Stimulated activated CD8-positive, alpha-beta memory T cell treated with anti-CD3 and anti-CD28 coated beads, Interleukin-7, amount 100 ng/mL, for 48 hours (primary cell): ENCODE measurements around the gene DDHD1.
"Not testable (repeated sequence)": the region's sequence is repeated elsewhere in the genome, so short reads cannot be mapped to it uniquely, and the experiment has no call there.

Source experiments
- DNase-seq, 2 donors: peaks; one replicate each; pipeline ENCODE4 v3.0.0-alpha.2; 2020; ENCODE audit warnings: low read depth in 1 of 2; ENCODE audit errors: extremely low read depth in 1 of 2

The DDHD1 gene

GRCh38 chr14:53152184-53152886 lies 788 bp downstream of the DDHD1 start:
- peak; percentile 36 to 63 for DNase-seq

- peak in 1 of 2 donors; percentile 7 for DNase-seq
Observed at GRCh38 chr14:53151523-53152183, 1.5 kb downstream of the DDHD1 start.

- DNase-seq = no peak
Observed at GRCh38 chr14:53149668-53150316, 3.3 kb downstream of the DDHD1 start.

- DNase-seq = no peak
Observed at GRCh38 chr14:53148671-53149070, 4.5 kb downstream of the DDHD1 start.

GRCh38 chr14:53147893-53148292 lies 5.2 kb downstream of the DDHD1 start:
- no peak for DNase-seq

- DNase-seq = no peak
Observed at GRCh38 chr14:53147208-53147607, 5.9 kb downstream of the DDHD1 start.

GRCh38 chr14:53146739-53147138 lies 6.4 kb downstream of the DDHD1 start:
- no peak for DNase-seq

- DNase-seq = no peak
Observed at GRCh38 chr14:53144244-53144643, 8.9 kb downstream of the DDHD1 start.

GRCh38 chr14:53140585-53140984 lies 12.5 kb downstream of the DDHD1 start:
- DNase-seq = no peak

GRCh38 chr14:53137568-53138203 lies 15.4 kb downstream of the DDHD1 start:
- no peak for DNase-seq

- not testable (repeated sequence) for DNase-seq
Observed at GRCh38 chr14:53130491-53130890, 22.6 kb downstream of the DDHD1 start.

GRCh38 chr14:53128303-53129028 lies 24.7 kb downstream of the DDHD1 start:
- no peak for DNase-seq

- no peak for DNase-seq
Observed at GRCh38 chr14:53127832-53128231, 25.3 kb downstream of the DDHD1 start.

GRCh38 chr14:53127151-53127550 lies 26.0 kb downstream of the DDHD1 start:
- DNase-seq = no peak

- DNase-seq = no peak
Observed at GRCh38 chr14:53126731-53127130, 26.4 kb downstream of the DDHD1 start.

- no peak for DNase-seq
Observed at GRCh38 chr14:53124786-53125185, 28.3 kb downstream of the DDHD1 start.

GRCh38 chr14:53121419-53121818 lies 31.7 kb downstream of the DDHD1 start:
- DNase-seq = not testable (repeated sequence)

GRCh38 chr14:53117479-53117878 lies 35.6 kb downstream of the DDHD1 start:
- DNase-seq = not testable (repeated sequence)

GRCh38 chr14:53113989-53114388 lies 39.1 kb downstream of the DDHD1 start:
- no peak for DNase-seq

GRCh38 chr14:53110096-53110495 lies 43.0 kb downstream of the DDHD1 start:
- no peak for DNase-seq
